Stimulated activated CD4-positive, alpha-beta T cell treated with anti-CD3 and anti-CD28 coated beads, Interleukin-2, amount 100 ng/mL, for 24 hours (primary cell): Measurements from ENCODE around the gene COL13A1.

ENCODE experiments used
- DNase-seq, 2 donors: peaks; one replicate each; pipeline ENCODE4 v3.0.0-alpha.2; 2020

The COL13A1 gene

GRCh38 chr10:69792341-69792740, 9.4 kb upstream of the COL13A1 start:
- DNase-seq, result no peak

GRCh38 chr10:69794673-69795072, 7.0 kb upstream of the COL13A1 start:
- no peak for DNase-seq

GRCh38 chr10:69795242-69795934, 6.3 kb upstream of the COL13A1 start:
- no peak for DNase-seq

- DNase-seq, result no peak
Observed at GRCh38 chr10:69797959-69798358, 3.7 kb upstream of the COL13A1 start.

- DNase-seq, result peak in 1 of 2 donors; percentile 8
Observed at GRCh38 chr10:69800109-69800508, 1.6 kb upstream of the COL13A1 start.

GRCh38 chr10:69800665-69801064, 1.0 kb upstream of the COL13A1 start:
- no peak for DNase-seq

- DNase-seq, result peak; percentile 29 to 61
Observed at GRCh38 chr10:69801094-69801433, 642 bp upstream of the COL13A1 start.

GRCh38 chr10:69802424-69803161, 887 bp downstream of the COL13A1 start:
- DNase-seq, result peak in 1 of 2 donors; percentile 16

GRCh38 chr10:69803809-69804208, 2.1 kb downstream of the COL13A1 start:
- DNase-seq, result no peak

GRCh38 chr10:69804775-69805174, 3.1 kb downstream of the COL13A1 start:
- DNase-seq, result no peak

- no peak for DNase-seq
Observed at GRCh38 chr10:69807122-69807521, 5.4 kb downstream of the COL13A1 start.

- no peak for DNase-seq
Observed at GRCh38 chr10:69807696-69808095, 6.0 kb downstream of the COL13A1 start.

- no peak for DNase-seq
Observed at GRCh38 chr10:69809318-69809717, 7.6 kb downstream of the COL13A1 start.

GRCh38 chr10:69810097-69810496, 8.4 kb downstream of the COL13A1 start:
- no peak for DNase-seq

- no peak for DNase-seq
Observed at GRCh38 chr10:69810675-69811397, 9.1 kb downstream of the COL13A1 start.

GRCh38 chr10:69813632-69814031, 11.9 kb downstream of the COL13A1 start:
- no peak for DNase-seq

GRCh38 chr10:69814251-69814650, 12.5 kb downstream of the COL13A1 start:
- no peak for DNase-seq

GRCh38 chr10:69815104-69815503, 13.4 kb downstream of the COL13A1 start:
- DNase-seq, result no peak

- no peak for DNase-seq
Observed at GRCh38 chr10:69816521-69816920, 14.8 kb downstream of the COL13A1 start.

- no peak for DNase-seq
Observed at GRCh38 chr10:69817078-69817581, 15.4 kb downstream of the COL13A1 start.

- no peak for DNase-seq
Observed at GRCh38 chr10:69818676-69819239, 17.1 kb downstream of the COL13A1 start.

- DNase-seq, result no peak
Observed at GRCh38 chr10:69819716-69820506, 18.2 kb downstream of the COL13A1 start.

GRCh38 chr10:69820817-69821216, 19.1 kb downstream of the COL13A1 start:
- DNase-seq, result no peak
